IMR-90 (cell line): ENCODE measurements around the gene IQCF6. TPM values are rescaled to one million over a fixed set of nuclear protein-coding genes. Genes with fewer than 3 reads are reported as not detected.

ENCODE experiments used
- ATAC-seq: fragments of 200-7000 bp; cut with Tn5 transposase; 2 replicates; pipeline ENCODE4 v1.9.1; 2020; ENCODE audit warnings: low read depth, mild to moderate bottlenecking, moderate library complexity
- BruUV-seq: library from RNA; stranded (reverse); fragments of 400-500 nt; replicated peaks from 2 replicates; lab custom pipeline; 2021; lab: Mats Ljungman, UMichigan
- CTCF ChIA-PET: fragments of 300-600 bp; formaldehyde crosslinking; extraction: SDS; loops from one replicate; lab custom pipeline; 2021; ENCODE audit warnings: antibody characterized with exemption; lab: Yijun Ruan, JAX
- POLR2A ChIA-PET: fragments of 300-600 bp; sonication (Branson Sonifier 250); formaldehyde crosslinking; loops from one replicate; lab custom pipeline; 2022; ENCODE audit warnings: antibody characterized with exemption; ENCODE audit not compliant: unreplicated experiment; lab: Charles Lee
- DNase-seq: peaks from one replicate; pipeline ENCODE4 v3.0.0; 2013
- H2AFZ ChIP-seq: replicated peaks from 2 replicates; pipeline ENCODE3; 2013; ENCODE audit warnings: low read length, mild to moderate bottlenecking; ENCODE audit not compliant: poor library complexity
- H2AK5ac ChIP-seq: 2 replicates; pipeline ENCODE4 v1.6.1; 2013; ENCODE audit warnings: low read depth, low read length, inconsistent platforms
- H2AK9ac ChIP-seq: replicated peaks from 2 replicates; pipeline ENCODE3; 2013; ENCODE audit warnings: mild to moderate bottlenecking, low read depth, low read length, moderate library complexity; ENCODE audit not compliant: poor library complexity
- H2BK120ac ChIP-seq: 2 replicates; pipeline ENCODE4 v1.6.1; 2013; ENCODE audit warnings: low read depth, low read length, inconsistent platforms
- H2BK15ac ChIP-seq: 3 replicates; pipeline ENCODE4 v1.6.1; 2013; ENCODE audit warnings: low read depth, low read length, inconsistent platforms
- H2BK20ac ChIP-seq: 2 replicates; pipeline ENCODE4 v1.6.1; 2013; ENCODE audit warnings: low read depth, mild to moderate bottlenecking, inconsistent platforms, low read length, moderate library complexity
- H2BK5ac ChIP-seq: 2 replicates; pipeline ENCODE4 v1.6.1; 2013; ENCODE audit warnings: mild to moderate bottlenecking, low read depth, low read length, inconsistent platforms; ENCODE audit not compliant: poor library complexity, severe bottlenecking
- H3K14ac ChIP-seq: replicated peaks from 2 replicates; pipeline ENCODE4 v1.6.1; 2013; ENCODE audit warnings: low read depth, low read length, inconsistent platforms
- H3K18ac ChIP-seq: 2 replicates; pipeline ENCODE4 v1.6.1; 2013; ENCODE audit warnings: low read depth, low read length, control low read depth
- H3K23ac ChIP-seq: 2 replicates; pipeline ENCODE4 v1.6.1; 2013; ENCODE audit warnings: low read depth, low read length, inconsistent platforms
- H3K27ac ChIP-seq: 2 replicates; pipeline ENCODE4 v1.5.1; 2013; ENCODE audit warnings: mild to moderate bottlenecking, control low read depth, low read length; ENCODE audit not compliant: insufficient read depth
- H3K27me3 ChIP-seq: 2 replicates; pipeline ENCODE4 v1.6.1; 2013; ENCODE audit warnings: low read length; ENCODE audit not compliant: control insufficient read depth, insufficient read depth
- H3K36me3 ChIP-seq: 2 replicates; pipeline ENCODE4 v1.6.1; 2013; ENCODE audit warnings: low read length, mixed read lengths; ENCODE audit not compliant: control insufficient read depth, insufficient read depth
- H3K4ac ChIP-seq: 2 replicates; pipeline ENCODE4 v1.6.1; 2013; ENCODE audit warnings: low read depth, low read length, inconsistent platforms
- H3K4me1 ChIP-seq: 2 replicates; pipeline ENCODE4 v1.6.1; 2013; ENCODE audit warnings: low read length, mixed read lengths; ENCODE audit not compliant: control insufficient read depth, insufficient read depth
- H3K4me2 ChIP-seq: 2 replicates; pipeline ENCODE4 v1.6.1; 2013; ENCODE audit warnings: low read depth, mild to moderate bottlenecking, control low read depth, low read length, moderate library complexity
- H3K4me3 ChIP-seq: 2 replicates; pipeline ENCODE4 v1.5.1; 2013; ENCODE audit warnings: low read depth, mild to moderate bottlenecking, control low read depth, low read length, moderate library complexity; ENCODE audit not compliant: insufficient read depth
- H3K56ac ChIP-seq: 2 replicates; pipeline ENCODE4 v1.6.1; 2013; ENCODE audit warnings: low read length, inconsistent platforms; ENCODE audit not compliant: insufficient read depth; ENCODE audit errors: extremely low read depth
- H3K79me1 ChIP-seq, 2 experiments: 2 replicates each; pipeline ENCODE4 v1.6.1; 2013; ENCODE audit warnings: low read length in 2 of 2, inconsistent platforms in 1 of 2, low read depth in 1 of 2
- H3K9ac ChIP-seq: 2 replicates; pipeline ENCODE4 v1.6.1; 2013; ENCODE audit warnings: low read depth, low read length, control low read depth
- H3K9me1 ChIP-seq: 2 replicates; pipeline ENCODE4 v1.6.1; 2013; ENCODE audit warnings: low read length, inconsistent platforms; ENCODE audit not compliant: insufficient read depth
- H3K9me3 ChIP-seq: 2 replicates; pipeline ENCODE4 v1.6.1; 2013; ENCODE audit warnings: low read length; ENCODE audit not compliant: control insufficient read depth, insufficient read depth
- H4K20me1 ChIP-seq: 2 replicates; pipeline ENCODE4 v1.6.1; 2013; ENCODE audit warnings: low read length, inconsistent platforms; ENCODE audit not compliant: insufficient read depth
- H4K5ac ChIP-seq: 2 replicates; pipeline ENCODE4 v1.6.1; 2013; ENCODE audit warnings: mild to moderate bottlenecking, low read depth, low read length, control low read depth
- H4K8ac ChIP-seq, 2 experiments: 2 replicates each; pipeline ENCODE4 v1.6.1; 2013; ENCODE audit warnings: low read depth in 2 of 2, low read length in 2 of 2, control low read depth in 1 of 2, inconsistent platforms in 1 of 2
- H4K91ac ChIP-seq: 2 replicates; pipeline ENCODE4 v1.6.1; 2013; ENCODE audit warnings: low read depth, low read length, inconsistent platforms; ENCODE audit not compliant: insufficient read depth
- BHLHE40 ChIP-seq: fragments of 150-350 bp; IDR thresholded peaks from 2 replicates; pipeline ENCODE4 v1.6.1; 2016; ENCODE audit warnings: mild to moderate bottlenecking, low read depth, low read length
- CEBPB ChIP-seq: IDR thresholded peaks from 2 replicates; pipeline ENCODE4 v1.6.1; 2012; ENCODE audit warnings: low read depth, low read length, improper control_type of control experiment
- CHD1 ChIP-seq: IDR thresholded peaks from 2 replicates; pipeline ENCODE4 v1.6.1; 2012; ENCODE audit warnings: low read depth, low read length, improper control_type of control experiment
- MAFK ChIP-seq: IDR thresholded peaks from 2 replicates; pipeline ENCODE4 v1.6.1; 2012; ENCODE audit warnings: low read depth, low read length, improper control_type of control experiment
- MXI1 ChIP-seq: IDR thresholded peaks from 2 replicates; pipeline ENCODE4 v1.6.1; 2012; ENCODE audit warnings: low read depth, mild to moderate bottlenecking, low read length, moderate library complexity, borderline replicate concordance
- NFE2L2 ChIP-seq: fragments of 150-350 bp; IDR thresholded peaks from 2 replicates; pipeline ENCODE4 v1.6.1; 2016; ENCODE audit warnings: low read depth, mild to moderate bottlenecking, low read length
- POLR2A ChIP-seq: IDR thresholded peaks from 2 replicates; pipeline ENCODE4 v1.6.1; 2012; ENCODE audit warnings: mild to moderate bottlenecking, low read depth, low read length
- RAD21 ChIP-seq: IDR thresholded peaks from 2 replicates; pipeline ENCODE4 v1.6.1; 2012; ENCODE audit warnings: low read length, improper control_type of control experiment
- RCOR1 ChIP-seq: IDR thresholded peaks from 2 replicates; pipeline ENCODE4 v1.6.1; 2012; ENCODE audit warnings: mild to moderate bottlenecking, low read length, improper control_type of control experiment; ENCODE audit not compliant: insufficient replicate concordance
- RFX5 ChIP-seq: IDR thresholded peaks from 2 replicates; pipeline ENCODE4 v1.8.0; 2012; ENCODE audit warnings: low read depth, mild to moderate bottlenecking, low read length, moderate library complexity
- SMC3 ChIP-seq: fragments of 150-350 bp; IDR thresholded peaks from 2 replicates; pipeline ENCODE4 v1.6.1; 2016; ENCODE audit warnings: low read depth, mild to moderate bottlenecking, antibody characterized with exemption, low read length, moderate library complexity
- WGBS, 2 experiments: methylation state at CpG; one replicate each; pipeline versions ENCODE4 v1.1.5 to v1.1.7; 2013; ENCODE audit warnings: missing lambda C conversion rate in 2 of 2; ENCODE audit not compliant: insufficient read length in 1 of 2; ENCODE audit errors: extremely low coverage in 2 of 2; 5-methylcytosine and 5-hydroxymethylcytosine counted together
- dilution Hi-C: fragments of 300-500 bp; cut with HindIII; formaldehyde crosslinking; loops from one replicate; pipeline ENCODE4 v1.14.3; 2018; ENCODE audit warnings: low sequenced_read_pairs; ENCODE audit not compliant: unreplicated experiment
- in situ Hi-C: fragments of 300-500 bp; cut with MboI; formaldehyde crosslinking; loops from 3 replicates; pipeline ENCODE4 v1.14.3; 2019; ENCODE audit warnings: low sequenced_read_pairs, inconsistent platforms, mixed read lengths
- intact Hi-C: fragments of 100-400 bp; cut with micrococcal nuclease; formaldehyde crosslinking; loops from 2 replicates; pipeline ENCODE4 v1.10.0; 2022
- polyA plus RNA-seq, 3 experiments: library from polyadenylated mRNA; depleted of rRNA; stranded (reverse); fragments of >200 nt; gene quantifications; 2 replicates each; pipeline ENCODE4 v1.2.3, GENCODE V29; 2012; ENCODE audit warnings: low replicate concordance in 1 of 3
- total RNA-seq: library from RNA; depleted of rRNA; stranded (reverse); fragments of >200 nt; gene quantifications from 2 replicates; pipeline ENCODE4 v1.2.3, GENCODE V29; 2012
- TF ChIP-seq, protein P1 (sequence below): conservative IDR thresholded peaks from 2 replicates; pipeline ENCODE4 v1.5.1; 2012; ENCODE audit warnings: mild to moderate bottlenecking, low read depth, low read length, improper control_type of control experiment
- TF ChIP-seq, protein P2 (sequence below): fragments of 150-350 bp; IDR thresholded peaks from 2 replicates; pipeline ENCODE4 v1.6.1; 2016; ENCODE audit warnings: low read depth, mild to moderate bottlenecking, low read length, moderate library complexity, borderline replicate concordance

Gene IQCF6
- total and polyA plus RNA-seq, 2 of the 4 experiments (the other 2 are of a cell fraction) = not detected

DNA sequence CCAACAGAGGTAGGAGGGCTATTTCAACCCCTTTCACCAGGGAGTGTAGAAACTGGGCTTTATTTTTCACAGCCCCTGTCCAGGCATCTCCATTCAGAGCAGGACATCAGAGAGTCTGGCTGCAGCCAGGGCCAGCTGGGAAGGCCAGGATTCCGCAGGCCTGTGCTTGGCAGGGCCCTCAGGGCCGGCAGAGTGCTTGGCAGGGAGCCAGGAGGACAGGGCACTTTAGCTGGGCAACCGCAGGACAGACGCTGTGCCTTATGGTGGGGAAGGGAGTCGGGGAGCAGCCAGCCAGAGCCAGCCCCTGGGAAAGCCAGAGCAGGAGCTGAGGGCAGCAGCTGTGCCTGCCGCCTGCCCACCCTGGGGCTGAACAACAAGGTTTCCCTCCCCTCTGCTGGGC, 34.5 kb upstream of the IQCF6 start:
- Histone ChIP-seq H4K91ac (no peak overlapping the region), H4K8ac (no peak overlapping the region), H3K9me1 (no peaks in the 10 kb centered on the region), H2AFZ (no peak overlapping the region), H2BK20ac (no peak overlapping the region), H3K56ac (no peak overlapping the region), H2AK9ac (no peak overlapping the region), H2BK120ac (no peak overlapping the region), H3K9me3 (no peaks in the 10 kb centered on the region), H3K18ac (no peak overlapping the region), H3K4me1 (no peaks in the 10 kb centered on the region), H3K23ac (no peak overlapping the region), H3K4ac (no peak overlapping the region), H3K4me2 (no peak overlapping the region), H3K79me1 (no peaks in the 10 kb centered on the region), H3K4me3 (no peak overlapping the region), H3K14ac (no peak overlapping the region), H3K9ac (no peak overlapping the region), H3K27ac (no peak overlapping the region), H2AK5ac (no peak overlapping the region), H4K5ac (no peak overlapping the region), H2BK5ac (no peak overlapping the region), H2BK15ac (no peak overlapping the region), H4K20me1 (no peaks in the 10 kb centered on the region), H3K27me3 (no peaks in the 10 kb centered on the region; the same call in 1 of the 2 replicates), H3K36me3 (no peaks in the 10 kb centered on the region)
- dilution Hi-C loops = no loop called here
- in situ Hi-C loops = no loop called here
- POLR2A ChIA-PET = no interaction called here
- BruUV-seq = no TSS peak
- DNase-seq (no peak), ATAC-seq (no peak)
- CTCF ChIA-PET = no interaction called here
- TF ChIP-seq BHLHE40 (no peak), MAFK (no peak), CHD1 (no peak), CEBPB (no peak), RCOR1 (no peak), SMC3 (no peak), MXI1 (no peak), RFX5 (no peak), NFE2L2 (no peak), RAD21 (no peak), POLR2A (no peak)
- TF ChIP-seq, protein P1, sequence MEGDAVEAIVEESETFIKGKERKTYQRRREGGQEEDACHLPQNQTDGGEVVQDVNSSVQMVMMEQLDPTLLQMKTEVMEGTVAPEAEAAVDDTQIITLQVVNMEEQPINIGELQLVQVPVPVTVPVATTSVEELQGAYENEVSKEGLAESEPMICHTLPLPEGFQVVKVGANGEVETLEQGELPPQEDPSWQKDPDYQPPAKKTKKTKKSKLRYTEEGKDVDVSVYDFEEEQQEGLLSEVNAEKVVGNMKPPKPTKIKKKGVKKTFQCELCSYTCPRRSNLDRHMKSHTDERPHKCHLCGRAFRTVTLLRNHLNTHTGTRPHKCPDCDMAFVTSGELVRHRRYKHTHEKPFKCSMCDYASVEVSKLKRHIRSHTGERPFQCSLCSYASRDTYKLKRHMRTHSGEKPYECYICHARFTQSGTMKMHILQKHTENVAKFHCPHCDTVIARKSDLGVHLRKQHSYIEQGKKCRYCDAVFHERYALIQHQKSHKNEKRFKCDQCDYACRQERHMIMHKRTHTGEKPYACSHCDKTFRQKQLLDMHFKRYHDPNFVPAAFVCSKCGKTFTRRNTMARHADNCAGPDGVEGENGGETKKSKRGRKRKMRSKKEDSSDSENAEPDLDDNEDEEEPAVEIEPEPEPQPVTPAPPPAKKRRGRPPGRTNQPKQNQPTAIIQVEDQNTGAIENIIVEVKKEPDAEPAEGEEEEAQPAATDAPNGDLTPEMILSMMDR = no peak
- TF ChIP-seq, protein P2, sequence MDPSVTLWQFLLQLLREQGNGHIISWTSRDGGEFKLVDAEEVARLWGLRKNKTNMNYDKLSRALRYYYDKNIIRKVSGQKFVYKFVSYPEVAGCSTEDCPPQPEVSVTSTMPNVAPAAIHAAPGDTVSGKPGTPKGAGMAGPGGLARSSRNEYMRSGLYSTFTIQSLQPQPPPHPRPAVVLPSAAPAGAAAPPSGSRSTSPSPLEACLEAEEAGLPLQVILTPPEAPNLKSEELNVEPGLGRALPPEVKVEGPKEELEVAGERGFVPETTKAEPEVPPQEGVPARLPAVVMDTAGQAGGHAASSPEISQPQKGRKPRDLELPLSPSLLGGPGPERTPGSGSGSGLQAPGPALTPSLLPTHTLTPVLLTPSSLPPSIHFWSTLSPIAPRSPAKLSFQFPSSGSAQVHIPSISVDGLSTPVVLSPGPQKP = no peak
- intact Hi-C loops = no loop called here
- 20% methylated on average over 1 of the region's 6 CpGs; no CpG with 5 or more reads in 1 of the 2 experiments for WGBS, 2 experiments
